Fibroblast of villous mesenchyme (primary cell): ENCODE data around the gene IL10RA. TPM values are rescaled to one million over a fixed set of nuclear protein-coding genes. Genes with fewer than 3 reads are reported as not detected.

Experiments used
- DNase-seq: peaks from one replicate; pipeline ENCODE4 v3.0.0-alpha.2; 2010; ENCODE audit warnings: low read depth
- H3K4me3 ChIP-seq: 2 replicates; pipeline ENCODE4 v1.5.1; 2011; ENCODE audit warnings: low read depth, mild to moderate bottlenecking, low read length
- CTCF ChIP-seq: IDR thresholded peaks from 2 replicates; pipeline ENCODE4 v1.5.1; 2012; ENCODE audit warnings: low read depth, mild to moderate bottlenecking, low read length; ENCODE audit not compliant: insufficient read depth
- total RNA-seq: library from RNA; depleted of rRNA; stranded (reverse); fragments of >200 nt; gene quantifications from 2 replicates; pipeline ENCODE4 v1.2.3, GENCODE V29; 2012

Gene IL10RA
- total RNA-seq, 1 donor, result not detected

- no peak overlapping the region for H3K4me3 ChIP-seq
- DNase-seq, result no peak
- no peak for TF ChIP-seq CTCF
These were observed 29.9 kb downstream of the IL10RA start for GRCh38 chr11:118016104-118016503.

GRCh38 chr11:118017111-118017510, 30.9 kb downstream of the IL10RA start:
- no peak for TF ChIP-seq CTCF
- no peak for DNase-seq
- H3K4me3 ChIP-seq, result no peak overlapping the region

GRCh38 chr11:118017631-118018315, 31.6 kb downstream of the IL10RA start:
- H3K4me3 ChIP-seq, result no peak overlapping the region
- TF ChIP-seq CTCF, result no peak
- no peak for DNase-seq

- no peak for DNase-seq
- TF ChIP-seq CTCF, result no peak
- H3K4me3 ChIP-seq, result no peak overlapping the region
These were observed 32.2 kb downstream of the IL10RA start for GRCh38 chr11:118018401-118018800.

GRCh38 chr11:118021146-118021545, 35.0 kb downstream of the IL10RA start:
- TF ChIP-seq CTCF, result no peak
- H3K4me3 ChIP-seq, result no peak overlapping the region
- no peak for DNase-seq

GRCh38 chr11:118027694-118028093, 41.5 kb downstream of the IL10RA start:
- TF ChIP-seq CTCF, result no peak
- no peak overlapping the region for H3K4me3 ChIP-seq
- no peak for DNase-seq

- no peak overlapping the region for H3K4me3 ChIP-seq
- no peak for DNase-seq
- TF ChIP-seq CTCF, result no peak
These were observed 42.4 kb downstream of the IL10RA start for GRCh38 chr11:118028626-118029025.
